NCI-H2107 (cell line): ENCODE data around the gene PAM.

Experiments
- DNase-seq: peaks from one replicate; lab custom pipeline; 2025; lab: John Stamatoyannopoulos, UW

PAM gene

DNA sequence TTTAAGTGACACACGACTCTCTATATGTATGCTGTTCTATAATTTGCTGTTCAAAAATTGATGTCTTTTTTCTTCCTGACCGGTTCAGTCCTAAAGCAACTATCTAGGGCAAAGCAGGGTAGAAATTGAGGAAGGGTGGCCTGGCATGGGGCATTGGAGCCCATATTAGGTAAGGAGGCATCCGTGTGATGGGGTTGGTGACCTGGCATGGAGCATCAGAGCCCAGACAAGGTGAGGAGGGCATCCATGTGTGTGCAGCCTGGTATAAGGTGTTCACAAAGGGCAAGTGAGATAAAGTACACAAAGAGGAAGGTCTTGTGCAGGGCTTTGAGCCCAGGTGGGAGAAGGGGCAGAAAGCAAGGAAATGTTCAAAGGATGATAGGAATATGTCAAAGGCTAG lies 104.9 kb downstream of the PAM start:
- no peak for DNase-seq

DNA sequence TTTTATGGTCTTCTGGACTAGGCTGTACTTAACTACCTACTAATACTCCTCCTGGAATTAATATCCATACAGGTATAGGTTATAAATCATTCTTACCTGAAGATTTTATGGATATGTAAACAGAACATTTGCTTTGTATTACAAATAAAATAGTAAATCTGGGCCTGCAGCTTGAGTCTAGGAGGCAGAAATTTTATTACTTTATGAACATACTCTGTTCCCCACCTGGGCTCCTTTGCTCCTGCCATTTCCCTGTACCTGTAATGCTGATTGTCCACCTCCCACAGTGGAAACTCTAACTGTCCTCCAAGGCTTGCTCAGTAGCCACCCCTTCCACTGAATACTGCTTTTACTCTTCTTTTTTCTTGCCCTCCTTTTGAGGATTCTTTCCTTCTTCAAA lies 108.0 kb downstream of the PAM start:
- DNase-seq: no peak

DNA sequence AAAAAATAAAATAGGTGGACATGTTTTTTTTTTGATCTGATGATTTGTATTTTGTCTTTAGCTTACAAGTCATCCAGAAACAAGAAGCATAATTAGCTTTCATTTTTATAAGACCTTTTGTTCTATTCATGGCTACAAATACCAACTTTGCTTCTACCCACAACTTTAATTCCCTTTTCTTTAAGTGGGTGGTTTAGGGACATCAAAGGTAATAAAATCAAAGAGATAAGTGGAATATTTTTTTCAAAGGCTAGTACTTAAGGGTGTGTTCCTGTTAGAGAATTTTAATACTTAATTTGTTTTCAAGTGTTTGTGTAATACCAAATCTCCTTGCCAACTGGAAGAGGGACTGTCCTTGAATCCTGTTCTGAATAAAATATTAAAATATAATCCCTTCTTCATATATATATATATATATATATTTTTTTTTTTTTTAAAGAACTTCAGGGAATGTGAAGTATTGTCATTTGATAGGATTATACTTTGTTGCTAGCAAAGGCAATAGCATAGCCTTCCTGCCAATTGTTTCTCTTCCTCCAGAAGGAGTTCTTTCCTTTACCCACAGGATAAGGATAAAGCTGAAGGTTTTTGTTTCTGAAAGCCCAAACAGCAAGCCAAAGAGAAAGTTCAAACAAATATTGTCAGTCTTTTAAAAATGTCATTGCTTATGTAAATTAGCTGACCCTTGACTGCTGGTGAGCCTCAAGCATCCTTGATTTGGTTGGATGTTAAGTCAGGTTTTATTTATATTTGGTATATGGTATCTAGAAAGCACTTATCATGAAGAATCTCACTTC lies 108.9 kb downstream of the PAM start:
- DNase-seq: no peak

DNA sequence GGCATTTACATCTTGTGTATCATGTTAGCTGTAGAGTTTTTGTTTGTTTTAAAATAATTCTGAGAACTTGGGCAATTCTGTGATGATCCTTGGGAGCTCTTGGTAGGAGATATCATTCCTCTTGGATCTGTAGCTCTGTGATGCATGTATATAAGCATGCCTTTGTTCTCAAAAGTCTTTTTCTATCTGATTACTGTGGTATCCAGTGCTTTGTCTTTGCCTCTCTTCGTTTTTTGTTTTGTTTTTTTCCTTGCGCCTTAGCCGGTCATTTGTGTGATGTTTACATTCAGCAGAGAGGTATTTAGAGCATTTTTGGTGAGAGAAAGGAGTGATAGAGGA lies 110.0 kb downstream of the PAM start:
- no peak for DNase-seq

DNA sequence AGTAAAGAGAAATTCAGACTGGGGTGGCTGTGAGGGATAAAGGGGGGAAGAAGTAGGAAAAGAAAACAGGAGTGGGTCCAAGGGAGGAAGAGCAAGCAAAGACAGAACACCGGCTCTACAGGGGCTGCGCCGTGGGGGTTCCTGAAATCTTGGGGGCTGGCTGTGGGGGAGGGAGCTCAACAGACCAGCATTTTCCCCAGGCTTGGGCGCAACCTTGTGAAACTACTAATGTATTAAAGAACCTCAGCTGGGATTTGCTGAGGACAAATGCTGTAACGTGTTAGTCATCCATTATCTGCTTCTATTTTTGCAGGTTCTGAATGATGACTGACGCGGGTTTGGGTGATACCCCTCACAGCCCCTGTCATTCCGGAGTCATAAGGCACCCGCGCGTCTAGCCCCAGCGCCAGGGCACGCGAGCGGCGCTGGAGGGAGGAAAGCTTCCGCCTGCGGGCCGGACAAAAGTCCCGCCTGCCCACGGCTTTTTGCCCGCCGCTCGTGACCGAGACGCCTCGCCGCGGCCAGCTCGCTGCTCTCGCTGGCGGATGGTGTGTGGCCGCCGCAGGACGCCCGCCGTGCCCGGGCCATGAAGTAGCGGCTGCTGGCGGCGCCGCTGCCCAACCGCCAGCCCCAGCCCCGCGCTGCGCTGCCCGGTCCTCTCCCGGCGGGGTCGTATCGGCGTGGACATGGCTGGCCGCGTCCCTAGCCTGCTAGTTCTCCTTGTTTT lies 110.6 kb downstream of the PAM start:
- no peak for DNase-seq

DNA sequence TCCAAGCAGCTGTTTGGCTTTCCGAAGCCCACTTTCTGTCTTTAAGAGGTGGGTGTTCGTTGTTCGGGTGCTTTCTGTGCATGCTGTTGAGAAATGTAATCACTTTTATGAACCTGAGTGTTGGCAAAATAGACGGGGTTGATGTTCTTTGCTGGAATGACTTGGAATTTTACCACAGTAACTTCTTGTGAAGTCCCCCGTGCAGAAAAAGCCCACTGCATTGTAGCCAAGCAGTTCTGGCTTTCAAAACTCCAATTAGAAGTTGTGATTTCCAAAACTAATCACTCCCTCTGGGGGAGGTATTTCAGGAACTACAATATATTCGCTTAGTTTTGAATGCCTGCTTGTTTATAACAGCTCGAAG lies 111.1 kb downstream of the PAM start:
- no peak for DNase-seq

DNA sequence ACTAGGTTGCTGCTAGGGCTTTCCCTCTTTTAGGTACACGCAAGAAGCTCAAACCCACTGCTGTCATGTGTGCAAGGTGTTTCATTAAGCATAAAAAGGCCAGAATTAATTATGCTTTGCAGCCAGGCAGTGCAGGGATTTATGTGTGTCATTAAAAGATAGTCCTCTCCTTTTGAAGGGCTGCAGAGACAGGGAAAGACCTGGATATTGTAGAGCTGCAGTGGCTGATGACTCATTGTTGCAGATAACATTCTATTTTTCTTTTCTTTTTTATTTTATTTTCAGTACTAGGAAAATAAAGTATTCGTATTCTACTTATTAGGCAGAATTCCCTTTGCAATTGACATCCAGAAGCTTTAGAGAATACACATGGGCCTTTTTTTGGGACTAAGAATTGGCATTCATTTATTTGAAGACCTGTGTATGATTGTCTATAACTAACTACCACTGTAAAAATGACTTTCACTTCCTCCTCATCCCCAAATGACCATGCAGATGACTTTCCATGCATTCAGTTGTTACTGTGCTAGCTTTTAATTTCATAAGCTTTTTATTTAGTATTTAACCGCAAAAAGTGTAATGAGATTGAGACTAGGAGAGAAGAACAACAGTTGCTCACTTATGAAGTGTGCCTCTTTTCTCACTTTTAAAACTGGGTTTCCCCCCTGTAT lies 113.0 kb downstream of the PAM start:
- DNase-seq: no peak

DNA sequence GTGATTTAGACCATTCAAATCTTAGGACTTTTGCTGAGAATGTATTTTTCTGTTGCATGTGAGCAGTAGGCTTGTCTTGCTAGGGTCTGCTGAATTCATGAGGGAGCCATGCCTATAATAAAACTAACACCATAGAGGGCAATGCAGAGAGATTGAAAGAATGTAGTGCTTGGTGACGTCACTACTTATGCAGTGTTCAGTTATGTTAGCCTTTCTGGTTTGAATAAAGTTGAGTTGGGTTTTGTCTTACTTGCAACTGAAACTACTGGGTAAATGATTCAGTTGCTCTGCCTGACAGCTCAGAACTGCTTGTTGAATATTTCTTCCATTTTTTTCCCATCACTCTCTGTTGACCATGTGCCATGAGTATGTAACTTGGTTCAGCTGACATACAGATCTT lies 114.1 kb downstream of the PAM start:
- DNase-seq: no peak

DNA sequence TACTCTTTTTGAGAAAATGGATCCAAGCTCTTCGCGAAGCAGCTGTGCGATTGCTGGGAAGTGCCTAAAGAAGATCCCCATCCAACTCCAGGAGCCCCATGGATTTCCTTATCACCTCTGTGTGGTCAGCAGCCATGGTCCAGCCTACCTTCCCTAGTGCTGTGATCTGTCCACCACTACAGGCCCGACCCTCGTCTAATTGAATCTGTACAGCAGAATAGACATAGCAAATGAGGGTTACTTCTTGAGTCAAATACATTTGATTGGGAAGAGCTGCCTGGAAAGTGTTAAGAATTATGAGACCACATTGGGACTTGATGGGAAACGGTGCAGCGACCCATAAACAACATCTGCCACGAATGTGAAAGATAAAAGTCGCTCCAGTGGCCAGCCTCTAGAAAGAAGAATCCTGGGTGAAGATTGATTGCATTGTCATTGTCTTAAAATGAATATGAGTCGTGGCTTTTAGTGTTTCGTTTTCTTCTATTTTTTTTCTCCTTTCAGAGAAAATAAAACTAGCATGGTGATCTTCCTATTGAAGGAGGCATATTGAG lies 118.4 kb downstream of the PAM start:
- DNase-seq: no peak

DNA sequence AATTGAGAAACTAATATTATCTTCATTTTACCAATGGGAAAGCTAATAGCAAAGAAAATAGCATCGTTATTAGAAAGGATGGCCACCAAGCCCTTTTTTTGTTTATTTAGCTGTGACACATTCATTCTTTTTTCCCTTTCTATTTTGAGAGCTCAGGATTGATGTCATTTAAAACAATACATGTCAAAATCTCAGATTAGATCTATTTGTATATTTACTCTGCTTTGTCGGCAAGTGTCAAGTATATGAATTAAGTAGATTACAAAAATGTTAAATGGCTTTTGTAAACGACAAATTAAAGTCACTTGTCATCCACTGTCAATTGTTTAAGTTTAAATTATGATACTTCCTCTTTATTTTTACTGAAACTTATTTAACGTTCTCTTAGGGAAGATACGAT lies 118.9 kb downstream of the PAM start:
- DNase-seq: no peak

DNA sequence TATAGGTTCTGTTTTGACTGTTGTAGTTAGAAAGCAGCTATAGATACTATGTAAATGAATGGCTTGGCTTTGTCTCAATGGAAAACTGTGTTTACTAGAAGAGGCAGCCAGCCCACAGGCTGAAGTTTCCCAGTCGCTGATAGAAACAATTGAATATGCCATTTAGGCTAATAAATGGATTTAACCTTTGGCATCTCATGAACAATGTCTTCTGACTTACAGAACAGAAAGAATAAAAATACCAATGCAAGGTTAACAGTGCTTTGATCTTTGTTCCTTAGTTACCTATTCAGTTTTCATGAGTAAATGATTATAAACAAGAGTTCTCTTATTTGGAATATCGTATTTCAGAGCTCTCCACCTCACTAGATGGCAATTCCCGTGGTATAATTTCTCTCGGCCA lies 120.6 kb downstream of the PAM start:
- no peak for DNase-seq

DNA sequence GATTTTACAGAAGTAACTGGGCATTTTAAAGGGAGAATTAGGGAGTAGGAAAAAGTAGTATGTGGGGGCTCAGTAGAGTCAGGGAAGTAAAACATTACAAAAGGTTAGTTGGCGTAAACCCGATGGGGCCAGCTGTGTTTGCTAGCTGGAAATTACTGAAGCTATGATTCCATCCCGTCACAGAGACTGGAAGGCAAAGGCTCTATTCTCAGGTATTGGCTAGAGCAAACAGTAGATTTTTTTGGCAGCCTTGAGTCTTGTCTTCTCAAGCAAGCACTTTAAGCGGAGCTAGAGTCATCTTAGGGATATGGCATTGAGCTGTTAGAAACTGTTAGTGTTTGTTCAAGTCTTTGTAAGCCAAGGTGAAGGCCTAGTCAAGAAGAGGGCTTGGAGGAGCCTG lies 121.5 kb downstream of the PAM start:
- DNase-seq: no peak

DNA sequence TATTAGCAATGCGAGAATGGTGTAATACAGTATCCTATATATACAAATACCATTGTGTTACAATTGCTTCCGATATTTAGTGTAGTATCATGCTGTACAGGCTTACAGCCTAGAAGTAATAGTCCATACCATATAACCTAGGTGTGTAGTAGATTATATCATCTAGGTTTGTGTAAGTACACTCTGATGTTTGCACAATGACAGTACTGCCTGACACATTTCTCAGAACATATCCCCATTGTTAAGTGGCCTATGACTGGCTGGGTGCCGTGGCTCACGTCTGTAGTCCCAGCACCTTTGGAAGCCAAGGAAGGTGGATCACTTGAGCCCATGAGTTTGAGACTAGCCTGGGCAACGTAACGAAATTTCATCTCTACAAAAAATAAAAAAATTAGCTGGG lies 124.6 kb downstream of the PAM start:
- no peak for DNase-seq

DNA sequence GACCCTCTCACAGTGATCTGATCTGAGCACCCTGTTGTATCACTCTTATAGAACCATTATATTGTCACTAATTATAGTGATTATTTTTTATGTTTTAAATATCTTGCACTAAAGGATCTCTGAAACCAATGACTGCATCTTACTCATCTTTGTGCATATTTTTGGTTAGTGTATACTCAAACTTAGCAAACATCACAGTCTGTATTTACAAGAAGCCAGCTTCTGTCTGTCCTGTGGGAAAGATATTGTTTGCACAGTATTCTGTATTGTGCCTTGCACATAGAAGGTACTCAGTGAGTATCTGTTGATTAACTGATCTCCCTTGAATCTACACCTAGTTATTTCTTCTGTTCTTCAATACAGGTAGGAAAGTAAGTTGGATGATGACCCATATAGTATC lies 131.5 kb downstream of the PAM start:
- no peak for DNase-seq

DNA sequence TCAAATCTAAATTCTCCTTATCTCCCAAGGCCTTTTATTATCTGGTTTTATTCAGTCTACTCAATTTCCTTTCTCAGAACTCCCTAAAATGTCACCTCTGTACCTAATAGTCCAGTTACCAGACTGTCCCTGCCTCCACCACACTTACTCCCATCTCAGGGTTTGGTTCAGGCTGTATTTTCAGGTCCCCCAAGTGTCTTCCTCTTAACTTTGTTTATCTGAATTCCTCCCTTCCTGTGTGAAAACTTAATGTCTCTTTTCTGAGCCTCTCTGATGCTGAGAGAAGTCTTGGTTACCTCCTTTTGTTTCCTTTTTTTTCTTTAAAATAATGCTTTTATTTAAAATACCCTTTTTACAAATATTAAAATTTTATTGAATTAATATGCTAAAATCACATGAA lies 133.4 kb downstream of the PAM start:
- no peak for DNase-seq

DNA sequence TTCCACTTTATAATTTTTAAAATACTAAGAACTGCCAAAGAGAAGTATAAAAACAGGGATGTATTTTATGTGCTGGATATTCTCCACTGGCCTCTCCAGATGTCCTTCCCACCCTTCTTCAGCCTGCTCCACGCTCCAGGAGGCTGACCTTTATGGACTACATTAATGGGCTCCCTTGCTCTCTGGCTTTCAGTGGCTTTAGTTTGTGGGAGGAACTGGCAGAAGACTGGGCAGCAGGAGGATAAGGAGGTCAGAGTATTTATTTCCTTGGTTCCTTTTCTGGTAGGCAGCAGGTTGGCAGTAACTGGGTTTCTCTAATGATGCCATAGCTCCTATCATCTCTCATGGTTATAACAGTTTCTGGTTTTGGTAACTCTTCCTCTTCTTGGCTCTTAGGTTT lies 133.9 kb downstream of the PAM start:
- DNase-seq: no peak

DNA sequence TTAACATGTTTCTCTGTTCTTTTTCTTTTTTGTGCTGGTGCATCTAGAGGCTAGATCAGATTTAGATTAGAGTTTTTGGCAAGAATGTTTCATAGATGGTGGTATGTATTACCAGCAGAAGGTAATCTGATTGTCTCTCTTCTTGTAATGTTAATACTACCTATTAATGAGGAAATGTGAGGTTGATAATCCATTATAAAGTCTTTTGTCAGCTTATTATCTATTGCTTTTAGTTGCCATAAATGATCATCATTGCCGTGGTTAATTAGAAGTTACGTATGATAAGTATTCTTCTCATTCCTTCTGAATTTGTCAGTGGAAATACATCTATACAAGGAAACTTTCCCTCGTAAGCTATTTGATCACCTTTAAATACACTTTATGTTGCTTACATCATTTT lies 135.0 kb downstream of the PAM start:
- DNase-seq: no peak

DNA sequence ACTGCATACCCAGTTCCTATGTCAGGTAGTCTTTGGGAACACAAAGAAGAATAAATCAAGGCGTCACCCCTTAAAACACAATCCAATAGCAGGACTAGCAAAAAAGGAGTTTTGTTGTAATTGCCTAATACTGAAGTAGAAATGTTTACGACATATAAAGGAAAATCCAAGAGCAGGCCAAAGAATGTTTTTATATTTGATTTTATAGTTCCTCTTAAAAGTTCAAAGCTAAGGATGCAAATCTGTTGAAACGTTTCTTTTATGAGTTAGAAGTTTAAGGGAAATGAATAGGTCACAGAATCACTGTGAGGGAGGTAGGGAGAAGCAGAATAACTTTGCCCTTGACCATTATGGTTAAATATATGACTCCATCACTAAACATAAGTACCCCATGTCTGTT lies 136.1 kb downstream of the PAM start:
- DNase-seq: no peak

DNA sequence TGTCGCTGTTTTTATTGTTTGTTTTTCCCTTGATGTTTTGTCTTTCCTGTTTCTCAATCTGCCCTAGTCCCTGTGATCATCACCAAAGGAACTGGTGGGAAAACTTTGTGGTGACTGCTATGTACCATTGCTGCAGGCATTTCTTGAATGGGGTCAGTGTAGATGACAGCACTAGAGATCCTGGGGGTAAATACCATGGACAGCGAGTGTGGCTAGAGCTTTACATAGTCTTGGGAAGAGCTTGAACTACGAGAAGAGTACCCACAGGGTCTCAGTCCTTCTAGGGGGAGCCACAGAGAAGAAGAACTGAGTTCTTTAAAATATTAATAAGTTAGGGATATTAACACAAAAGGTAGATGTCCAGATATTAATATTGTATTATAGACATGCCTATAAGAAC lies 138.8 kb downstream of the PAM start:
- DNase-seq: no peak

DNA sequence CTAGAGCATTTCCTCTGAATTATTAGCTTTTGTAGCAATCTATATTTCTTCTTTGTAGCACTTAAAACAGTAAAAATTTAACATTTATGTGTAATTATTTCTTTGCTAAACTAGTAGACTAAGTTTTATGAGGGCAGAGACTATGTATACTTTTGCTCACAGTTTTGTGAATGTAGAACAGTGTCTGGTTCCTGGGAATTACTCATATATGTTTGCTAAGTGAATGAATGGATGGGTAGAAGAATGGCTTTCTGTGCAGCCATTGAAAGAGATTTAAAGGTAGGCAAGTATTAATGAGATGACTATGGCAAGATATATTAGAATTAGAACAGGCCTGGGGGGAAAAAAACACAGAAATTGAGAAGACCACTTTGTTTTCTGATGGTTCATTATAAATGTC lies 140.1 kb downstream of the PAM start:
- no peak for DNase-seq

DNA sequence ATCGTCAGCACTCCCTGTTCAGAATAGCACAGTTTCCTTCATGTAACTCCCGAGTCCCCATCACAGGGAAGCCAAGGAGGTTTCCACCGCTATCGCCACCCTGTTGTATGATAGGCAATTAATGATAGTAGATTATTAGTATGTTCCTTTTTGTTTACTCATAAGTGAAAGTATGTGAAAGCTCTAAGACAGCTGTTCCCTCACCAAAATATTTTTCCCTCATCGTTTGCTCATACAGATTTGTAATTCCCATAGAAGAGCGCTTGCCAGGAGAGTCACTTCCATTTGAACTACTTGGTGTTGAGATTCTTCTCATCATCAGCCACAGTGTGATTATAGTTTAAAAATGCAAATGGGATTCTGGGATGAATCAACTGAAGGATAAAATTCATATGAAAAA lies 140.9 kb downstream of the PAM start:
- no peak for DNase-seq

DNA sequence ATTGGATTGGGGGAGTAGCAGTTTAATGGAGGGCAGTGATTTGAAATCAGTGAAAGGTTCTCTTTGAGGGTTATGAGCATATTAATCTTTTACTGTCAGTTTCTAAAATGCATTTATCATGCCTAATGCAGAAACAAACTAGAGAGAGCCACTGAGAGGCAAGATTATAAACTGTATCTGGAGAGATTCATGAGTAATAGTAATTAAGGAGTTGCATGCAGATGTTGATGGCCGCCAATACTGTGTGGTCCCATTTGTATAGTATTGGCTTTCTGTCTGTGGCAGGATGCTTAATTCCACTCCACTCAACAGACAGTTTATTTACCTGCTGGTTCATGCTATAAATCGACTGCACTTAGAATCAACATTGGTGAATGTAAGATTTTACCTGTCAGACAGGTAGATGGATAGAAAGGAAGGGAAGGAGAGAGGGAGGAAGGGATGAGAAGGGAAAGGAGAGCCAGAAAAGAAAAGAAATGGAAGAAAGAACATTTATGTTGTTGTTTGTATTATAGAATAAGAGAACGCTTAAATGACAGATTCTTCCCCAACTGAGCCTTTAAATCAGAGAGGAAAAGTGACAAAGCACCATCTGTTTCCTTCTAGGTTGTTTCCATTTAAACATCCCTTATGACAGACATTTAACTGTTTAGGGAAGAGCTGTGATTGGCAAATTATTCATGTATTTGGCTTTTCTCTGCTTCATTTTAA lies 146.5 kb downstream of the PAM start:
- DNase-seq: no peak

DNA sequence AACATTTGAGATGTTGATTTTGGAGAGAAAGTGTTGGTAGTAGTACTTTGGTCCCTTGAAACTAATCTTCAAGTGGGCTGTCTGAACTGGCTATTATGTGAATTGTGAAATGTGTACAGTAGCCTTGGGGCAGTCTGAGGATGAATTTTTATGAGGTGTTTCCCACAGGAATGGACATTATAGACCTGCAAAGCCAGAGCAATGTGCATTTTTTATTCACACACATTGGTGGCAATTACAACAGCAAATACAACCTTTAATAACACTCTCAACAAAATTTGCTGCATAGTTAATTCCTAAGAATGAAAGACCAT lies 147.0 kb downstream of the PAM start:
- no peak for DNase-seq
